Activated CD4-positive, alpha-beta T cell treated with anti-CD3 and anti-CD28 coated beads for 4 hours (primary cell): ENCODE measurements around the gene ADAT3.
"Not testable (repeated sequence)": the region's sequence is repeated elsewhere in the genome, so short reads cannot be mapped to it uniquely, and the experiment has no call there.

ENCODE experiments used
- DNase-seq, 2 donors: peaks; one replicate each; pipeline ENCODE4 v3.0.0-alpha.2; 2020

ADAT3 gene

GRCh38 chr19:1867349-1867724 is 37.9 kb upstream of the ADAT3 start:
- DNase-seq = no peak

GRCh38 chr19:1868971-1869370 is 36.2 kb upstream of the ADAT3 start:
- no peak for DNase-seq

GRCh38 chr19:1871140-1871597 is 34.0 kb upstream of the ADAT3 start:
- no peak for DNase-seq

- no peak for DNase-seq
These were observed 33.6 kb upstream of the ADAT3 start for GRCh38 chr19:1871630-1872029.

- no peak for DNase-seq
These were observed 32.2 kb upstream of the ADAT3 start for GRCh38 chr19:1872807-1873523.

- DNase-seq = no peak
These were observed 31.4 kb upstream of the ADAT3 start for GRCh38 chr19:1873524-1874473.

- DNase-seq = no peak
These were observed 30.5 kb upstream of the ADAT3 start for GRCh38 chr19:1874554-1875185.

GRCh38 chr19:1875265-1875645 is 29.9 kb upstream of the ADAT3 start:
- DNase-seq = not testable (repeated sequence)

GRCh38 chr19:1875646-1876495 is 29.3 kb upstream of the ADAT3 start:
- peak; percentile 80 to 83 for DNase-seq

- not testable (repeated sequence) for DNase-seq
These were observed 28.5 kb upstream of the ADAT3 start for GRCh38 chr19:1876496-1877279.

GRCh38 chr19:1877280-1877660 is 27.9 kb upstream of the ADAT3 start:
- not testable (repeated sequence) for DNase-seq

- DNase-seq = not testable (repeated sequence)
These were observed 26.6 kb upstream of the ADAT3 start for GRCh38 chr19:1878583-1878982.

- not testable (repeated sequence) for DNase-seq
These were observed 25.2 kb upstream of the ADAT3 start for GRCh38 chr19:1879982-1880381.

- DNase-seq = no peak
These were observed 24.4 kb upstream of the ADAT3 start for GRCh38 chr19:1880611-1881392.

GRCh38 chr19:1881393-1882088 is 23.7 kb upstream of the ADAT3 start:
- not testable (repeated sequence) for DNase-seq

GRCh38 chr19:1882089-1882785 is 23.0 kb upstream of the ADAT3 start:
- DNase-seq = peak; percentile 63 to 67

- no peak for DNase-seq
These were observed 22.2 kb upstream of the ADAT3 start for GRCh38 chr19:1882786-1883692.

GRCh38 chr19:1883784-1884183 is 21.4 kb upstream of the ADAT3 start:
- DNase-seq = no peak
